ENCODE data around the gene IL22RA1.

IL22RA1 gene

GRCh38 chr1:24103879-24104278 lies 39.1 kb downstream of the IL22RA1 start:
- ATAC-seq: no peak
- no peak for TF ChIP-seq PPARA (CRISPR knock-in tag; IDR thresholded peaks at IDR 0.05; ENCODE audit: borderline replicate concordance)
- TF ChIP-seq GLIS3 (CRISPR knock-in tag; IDR thresholded peaks at IDR 0.05): no peak
- no peak for TF ChIP-seq ZNF565 (CRISPR knock-in tag; conservative IDR thresholded peaks at IDR 0.05; ENCODE audit: low read depth)
- TF ChIP-seq TOX (CRISPR knock-in tag; IDR thresholded peaks at IDR 0.05; ENCODE audit: borderline replicate concordance): no peak
- no peak for TF ChIP-seq CSRNP3 (CRISPR knock-in tag; IDR thresholded peaks at IDR 0.05)
- TF ChIP-seq PATZ1 (CRISPR knock-in tag; IDR thresholded peaks at IDR 0.05; ENCODE audit: borderline replicate concordance): no peak
- no peak for TF ChIP-seq ESRRG (CRISPR knock-in tag; IDR thresholded peaks at IDR 0.05)
- no peak for TF ChIP-seq ZFP3 (CRISPR knock-in tag; IDR thresholded peaks at IDR 0.05)
- TF ChIP-seq POU6F1 (CRISPR knock-in tag; IDR thresholded peaks at IDR 0.05; ENCODE audit: borderline replicate concordance, low read depth): no peak
- no peak for TF ChIP-seq ISL1 (CRISPR knock-in tag; IDR thresholded peaks at IDR 0.05)

- no peak for TF ChIP-seq ZNF8 (CRISPR knock-in tag; IDR thresholded peaks at IDR 0.05)
- TF ChIP-seq ARNTL (CRISPR knock-in tag; IDR thresholded peaks at IDR 0.05; ENCODE audit: borderline replicate concordance, low read depth): no peak
- no peak for TF ChIP-seq CSDC2 (CRISPR knock-in tag; IDR thresholded peaks at IDR 0.05)
- TF ChIP-seq ZFP3 (CRISPR knock-in tag; IDR thresholded peaks at IDR 0.05): no peak
- no peak for TF ChIP-seq ZNF565 (CRISPR knock-in tag; conservative IDR thresholded peaks at IDR 0.05; ENCODE audit: low read depth)
- no peak for TF ChIP-seq OSR1 (CRISPR knock-in tag; IDR thresholded peaks at IDR 0.05)
- no peak for TF ChIP-seq SNAI2 (CRISPR knock-in tag; IDR thresholded peaks at IDR 0.05)
- no peak for TF ChIP-seq RARB (CRISPR knock-in tag; IDR thresholded peaks at IDR 0.05)
- TF ChIP-seq CREB5 (CRISPR knock-in tag; IDR thresholded peaks at IDR 0.05; ENCODE audit: low read depth): no peak
- no peak for TF ChIP-seq TSHZ2 (CRISPR knock-in tag; IDR thresholded peaks at IDR 0.05)
- no peak for TF ChIP-seq BACH2 (CRISPR knock-in tag; IDR thresholded peaks at IDR 0.05; ENCODE audit: borderline replicate concordance)
- TF ChIP-seq ISL1 (CRISPR knock-in tag; IDR thresholded peaks at IDR 0.05): no peak
- TF ChIP-seq ZC3H10 (CRISPR knock-in tag; IDR thresholded peaks at IDR 0.05): no peak
- TF ChIP-seq TCF4 (CRISPR knock-in tag; IDR thresholded peaks at IDR 0.05; ENCODE audit: borderline replicate concordance): no peak
- TF ChIP-seq ZFP30 (CRISPR knock-in tag; IDR thresholded peaks at IDR 0.05): no peak
- no peak for TF ChIP-seq ZNF70 (CRISPR knock-in tag; IDR thresholded peaks at IDR 0.05)
- no peak for TF ChIP-seq PATZ1 (CRISPR knock-in tag; IDR thresholded peaks at IDR 0.05; ENCODE audit: borderline replicate concordance)
- no peak for ATAC-seq
These were observed 39.5 kb downstream of the IL22RA1 start for GRCh38 chr1:24103408-24103807.

Measured in SK-N-SH treated with all-trans-retinoic acid at 6 μM for 48 hours (cell line).